ENCODE measurements around the gene PON2. TPM values are rescaled to one million over a fixed set of nuclear protein-coding genes. Genes with fewer than 3 reads are reported as not detected.

PON2 gene
- total and polyA plus RNA-seq, 10 of the 15 experiments (the other 5 are each of a cell fraction or from before 2014, with no cell fraction given), result 22.9 to 127 (median 46.1) TPM

GRCh38 chr7:95365151-95365550 lies 69.7 kb downstream of the PON2 start:
- no peaks in the 10 kb centered on the region for H3K27me3 ChIP-seq (replicated peaks in 1 of 2; ENCODE audit: control insufficient read depth in 2 of 2, insufficient read depth in 2 of 2, low read length in 1 of 2)
- WGBS (ENCODE audit: insufficient coverage, insufficient replicate concordance, low lambda C conversion rate, missing lambda C conversion rate), result 82% methylated on average over 1 of the region's 1 CpG
- ChIA-PET POLR2A (no interaction called here), RAD21 (ENCODE audit: unreplicated experiment) (no interaction called here), CTCF (no interaction called here), SMC1A (ENCODE audit: uncharacterized antibody, unreplicated experiment) (interaction anchor here (1.2 kb wide), 1 partner anchor 13 kb away, joined by 4 read pairs; no protein-coding TSS in a partner anchor)
- intact Hi-C loops (cut with micrococcal nuclease; ENCODE audit: unreplicated experiment), result no loop called here
- H4K20me1 ChIP-seq (ENCODE audit: control insufficient read depth, insufficient read depth), result no peaks in the 10 kb centered on the region
- H3K79me2 ChIP-seq (ENCODE audit: control insufficient read depth, insufficient read depth, low read length), result no peaks in the 10 kb centered on the region
- H3K27ac ChIP-seq (ENCODE audit: control insufficient read depth, insufficient read depth), result no peak overlapping the region
- H2AFZ ChIP-seq (ENCODE audit: control insufficient read depth, low read depth, low read length), result no peak overlapping the region
- H3K4me3 ChIP-seq, result no peak overlapping the region
- in situ Hi-C loops (cut with MboI), result no loop called here
- no peaks in the 10 kb centered on the region for H3K36me3 ChIP-seq (ENCODE audit: control insufficient read depth in 2 of 2, insufficient read depth in 2 of 2, low read length in 1 of 2)
- H3K9ac ChIP-seq (ENCODE audit: control insufficient read depth, insufficient read depth, low read length), result no peak overlapping the region
- H3K9me3 ChIP-seq (replicated peaks; ENCODE audit: control insufficient read depth, insufficient read depth, low read length), result no peaks in the 10 kb centered on the region
- TF ChIP-seq, protein P1, sequence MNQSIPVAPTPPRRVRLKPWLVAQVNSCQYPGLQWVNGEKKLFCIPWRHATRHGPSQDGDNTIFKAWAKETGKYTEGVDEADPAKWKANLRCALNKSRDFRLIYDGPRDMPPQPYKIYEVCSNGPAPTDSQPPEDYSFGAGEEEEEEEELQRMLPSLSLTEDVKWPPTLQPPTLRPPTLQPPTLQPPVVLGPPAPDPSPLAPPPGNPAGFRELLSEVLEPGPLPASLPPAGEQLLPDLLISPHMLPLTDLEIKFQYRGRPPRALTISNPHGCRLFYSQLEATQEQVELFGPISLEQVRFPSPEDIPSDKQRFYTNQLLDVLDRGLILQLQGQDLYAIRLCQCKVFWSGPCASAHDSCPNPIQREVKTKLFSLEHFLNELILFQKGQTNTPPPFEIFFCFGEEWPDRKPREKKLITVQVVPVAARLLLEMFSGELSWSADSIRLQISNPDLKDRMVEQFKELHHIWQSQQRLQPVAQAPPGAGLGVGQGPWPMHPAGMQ (IDR thresholded peaks at IDR 0.05; ENCODE audit: borderline replicate concordance), result no peak
- TF ChIP-seq SKIL (IDR thresholded peaks at IDR 0.05; ENCODE audit: low read depth, poor library complexity, severe bottlenecking) (no peak), SMARCA5 (IDR thresholded peaks at IDR 0.05) (no peak), CEBPB (IDR thresholded peaks at IDR 0.05; ENCODE audit: borderline replicate concordance in 1 of 2, low read depth in 2 of 2, low read length in 2 of 2) (no peak), POLR2AphosphoS2 (IDR thresholded peaks at IDR 0.05; ENCODE audit: low read depth, low read length) (no peak), BMI1 (IDR thresholded peaks at IDR 0.05; ENCODE audit: borderline replicate concordance) (no peak)
- no TSS peak for BruUV-seq (replicated peaks)
- FAIRE-seq, result no peak
- no peak for DNase-seq (ENCODE audit: low read depth, low spot score)
- ATAC-seq, result no peak
- H3K4me2 ChIP-seq (ENCODE audit: control insufficient read depth, insufficient read depth), result no peak overlapping the region
- H3K4me1 ChIP-seq (ENCODE audit: control insufficient read depth, insufficient read depth, low read length), result no peaks in the 10 kb centered on the region
